Activated T-helper 1 cell treated with Interleukin-2 at 50 U/mL for 16 hours (primary cell): ENCODE data around the gene INSRR.

Source experiments
- DNase-seq: peaks from one replicate; pipeline ENCODE4 v3.0.0-alpha.2; 2020; ENCODE audit warnings: low read depth

INSRR gene

GRCh38 chr1:156874142-156874541 lies 15.2 kb upstream of the INSRR start:
- DNase-seq, result no peak

GRCh38 chr1:156873659-156874058 lies 14.7 kb upstream of the INSRR start:
- no peak for DNase-seq

- no peak for DNase-seq
Measured at GRCh38 chr1:156869455-156869854, 10.5 kb upstream of the INSRR start.

- DNase-seq, result no peak
Measured at GRCh38 chr1:156868341-156868740, 9.4 kb upstream of the INSRR start.

- DNase-seq, result no peak
Measured at GRCh38 chr1:156866249-156866909, 7.5 kb upstream of the INSRR start.

GRCh38 chr1:156865865-156866248 lies 6.9 kb upstream of the INSRR start:
- DNase-seq, result no peak

GRCh38 chr1:156865258-156865657 lies 6.3 kb upstream of the INSRR start:
- no peak for DNase-seq

- DNase-seq, result no peak
Measured at GRCh38 chr1:156864796-156865195, 5.9 kb upstream of the INSRR start.

- DNase-seq, result no peak
Measured at GRCh38 chr1:156863631-156864030, 4.7 kb upstream of the INSRR start.

- DNase-seq, result no peak
Measured at GRCh38 chr1:156862997-156863599, 4.2 kb upstream of the INSRR start.

- no peak for DNase-seq
Measured at GRCh38 chr1:156862584-156862983, 3.7 kb upstream of the INSRR start.

- DNase-seq, result peak; percentile 39
Measured at GRCh38 chr1:156860628-156861423, 1.9 kb upstream of the INSRR start, which contains the start of gene NTRK1. Gene NTRK1, plus strand, starts transcription at chr1:156860865. Its CDS starts 70 bp downstream, at chr1:156860935.

GRCh38 chr1:156860113-156860627 lies 1.3 kb upstream of the INSRR start:
- DNase-seq, result peak; percentile 30

GRCh38 chr1:156859523-156860112 lies 701 bp upstream of the INSRR start:
- no peak for DNase-seq

GRCh38 chr1:156858555-156858956 lies 361 bp downstream of the INSRR start:
- DNase-seq, result no peak

- DNase-seq, result no peak
Measured at GRCh38 chr1:156857532-156857931, 1.4 kb downstream of the INSRR start.

- DNase-seq, result no peak
Measured at GRCh38 chr1:156856282-156856785, 2.6 kb downstream of the INSRR start.

- DNase-seq, result no peak
Measured at GRCh38 chr1:156854634-156855033, 4.3 kb downstream of the INSRR start.

GRCh38 chr1:156853761-156854160 lies 5.2 kb downstream of the INSRR start:
- DNase-seq, result no peak

- DNase-seq, result no peak
Measured at GRCh38 chr1:156852418-156852874, 6.5 kb downstream of the INSRR start.

- no peak for DNase-seq
Measured at GRCh38 chr1:156851779-156852417, 7.0 kb downstream of the INSRR start.

- no peak for DNase-seq
Measured at GRCh38 chr1:156849151-156849496, 9.8 kb downstream of the INSRR start.
